IPS-20b (cell line): Measurements from ENCODE around the gene FGFR3.

Experiments
- H3K27ac ChIP-seq: one replicate; pipeline ENCODE4 v1.5.1; 2013; ENCODE audit warnings: low read length
- H3K27me3 ChIP-seq: 2 replicates; pipeline ENCODE4 v1.6.1; 2013; ENCODE audit warnings: mild to moderate bottlenecking, low read length, inconsistent platforms; ENCODE audit not compliant: insufficient read depth
- H3K36me3 ChIP-seq: 2 replicates; pipeline ENCODE4 v1.6.1; 2013; ENCODE audit warnings: low read depth, mild to moderate bottlenecking, inconsistent platforms, low read length, moderate library complexity; ENCODE audit not compliant: insufficient read depth
- H3K4me1 ChIP-seq: 2 replicates; pipeline ENCODE4 v1.6.1; 2013; ENCODE audit warnings: mild to moderate bottlenecking, control low read depth, inconsistent platforms, low read length, moderate library complexity; ENCODE audit not compliant: insufficient read depth
- H3K4me3 ChIP-seq: 2 replicates; pipeline ENCODE4 v1.5.1; 2013; ENCODE audit warnings: mild to moderate bottlenecking, low read length, inconsistent platforms
- H3K9ac ChIP-seq: 2 replicates; pipeline ENCODE4 v1.6.1; 2013; ENCODE audit warnings: low read depth, mild to moderate bottlenecking, inconsistent platforms, low read length, moderate library complexity
- H3K9me3 ChIP-seq: 2 replicates; pipeline ENCODE4 v1.6.1; 2013; ENCODE audit warnings: mild to moderate bottlenecking, low read depth, low read length, inconsistent platforms; ENCODE audit not compliant: insufficient read depth

FGFR3 gene

GRCh38 chr4:1784395-1784788, 8.7 kb upstream of the FGFR3 start:
- no peak overlapping the region for H3K9ac ChIP-seq
- H3K27ac ChIP-seq, result no peak overlapping the region
- H3K4me1 ChIP-seq, result no peaks in the 10 kb centered on the region; the same call in 1 of the 2 replicates
- H3K9me3 ChIP-seq, result no peaks in the 10 kb centered on the region
- H3K4me3 ChIP-seq, result no peak overlapping the region
- H3K27me3 ChIP-seq, result no peaks in the 10 kb centered on the region
- H3K36me3 ChIP-seq, result no peaks in the 10 kb centered on the region

GRCh38 chr4:1784789-1785591, 8.1 kb upstream of the FGFR3 start:
- H3K4me1 ChIP-seq, result no peaks in the 10 kb centered on the region; the same call in 1 of the 2 replicates
- no peaks in the 10 kb centered on the region for H3K27me3 ChIP-seq
- H3K9ac ChIP-seq, result no peak overlapping the region
- no peak overlapping the region for H3K4me3 ChIP-seq
- no peaks in the 10 kb centered on the region for H3K9me3 ChIP-seq
- H3K27ac ChIP-seq, result no peak overlapping the region
- no peaks in the 10 kb centered on the region for H3K36me3 ChIP-seq

- Histone ChIP-seq H3K9ac (no peak overlapping the region), H3K4me3 (no peak overlapping the region), H3K27ac (no peak overlapping the region), H3K9me3 (no peaks in the 10 kb centered on the region), H3K36me3 (no peaks in the 10 kb centered on the region), H3K4me1 (no peaks in the 10 kb centered on the region), H3K27me3 (peaks cover 6% of the 10 kb centered on the region)
These were observed 7.5 kb upstream of the FGFR3 start for GRCh38 chr4:1785592-1785991.

GRCh38 chr4:1786544-1787362, 6.3 kb upstream of the FGFR3 start:
- H3K4me3 ChIP-seq, result no peak overlapping the region
- H3K9ac ChIP-seq, result no peak overlapping the region
- H3K9me3 ChIP-seq, result no peaks in the 10 kb centered on the region
- H3K36me3 ChIP-seq, result no peaks in the 10 kb centered on the region
- peaks cover 17% of the 10 kb centered on the region for H3K27me3 ChIP-seq
- no peak overlapping the region for H3K27ac ChIP-seq
- H3K4me1 ChIP-seq, result no peaks in the 10 kb centered on the region

- Histone ChIP-seq H3K4me1 (peaks cover 4% of the 10 kb centered on the region; the same call in 1 of the 2 replicates), H3K9me3 (no peaks in the 10 kb centered on the region), H3K27me3 (peaks cover 25% of the 10 kb centered on the region), H3K4me3 (no peak overlapping the region), H3K9ac (no peak overlapping the region), H3K27ac (no peak overlapping the region), H3K36me3 (no peaks in the 10 kb centered on the region)
These were observed 5.5 kb upstream of the FGFR3 start for GRCh38 chr4:1787411-1788077.

- H3K4me1 ChIP-seq, result peaks cover 4% of the 10 kb centered on the region; the same call in 1 of the 2 replicates
- H3K27ac ChIP-seq, result no peak overlapping the region
- H3K27me3 ChIP-seq, result peaks cover 28% of the 10 kb centered on the region
These were observed 4.7 kb upstream of the FGFR3 start for GRCh38 chr4:1788254-1788973.

GRCh38 chr4:1789552-1789951, 3.5 kb upstream of the FGFR3 start:
- no peaks in the 10 kb centered on the region for H3K9me3 ChIP-seq
- peaks cover 37% of the 10 kb centered on the region for H3K27me3 ChIP-seq
- H3K4me1 ChIP-seq, result peaks cover 4% of the 10 kb centered on the region; the same call in 1 of the 2 replicates
- H3K36me3 ChIP-seq, result no peaks in the 10 kb centered on the region
- H3K4me3 ChIP-seq, result no peak overlapping the region
- H3K27ac ChIP-seq, result no peak overlapping the region
- H3K9ac ChIP-seq, result no peak overlapping the region; the same call in 1 of the 2 replicates

More at GRCh38 chr4:1788254-1788973, 4.7 kb upstream of the FGFR3 start:
- Histone ChIP-seq H3K9ac (no peak overlapping the region), H3K36me3 (no peaks in the 10 kb centered on the region), H3K4me3 (no peak overlapping the region), H3K9me3 (no peaks in the 10 kb centered on the region)

GRCh38 chr4:1790005-1790404, 3.1 kb upstream of the FGFR3 start:
- no peaks in the 10 kb centered on the region for H3K9me3 ChIP-seq
- no peak overlapping the region for H3K27ac ChIP-seq
- peaks cover 4% of the 10 kb centered on the region; the same call in 1 of the 2 replicates for H3K4me1 ChIP-seq
- peaks cover 41% of the 10 kb centered on the region for H3K27me3 ChIP-seq
- no peak overlapping the region for H3K4me3 ChIP-seq
- no peak overlapping the region for H3K9ac ChIP-seq
- no peaks in the 10 kb centered on the region for H3K36me3 ChIP-seq

GRCh38 chr4:1792158-1792831, 798 bp upstream of the FGFR3 start:
- H3K4me1 ChIP-seq, result peaks cover 4% of the 10 kb centered on the region; the same call in 1 of the 2 replicates
- no peak overlapping the region for H3K27ac ChIP-seq
- H3K9me3 ChIP-seq, result no peaks in the 10 kb centered on the region
- H3K9ac ChIP-seq, result no peak overlapping the region; the same call in 1 of the 2 replicates
- H3K27me3 ChIP-seq, result peaks cover 57% of the 10 kb centered on the region
- H3K36me3 ChIP-seq, result no peaks in the 10 kb centered on the region; the same call in 1 of the 2 replicates
- H3K4me3 ChIP-seq, result peak overlapping the region; percentile 59; the same call in 1 of the 2 replicates

- Histone ChIP-seq H3K36me3 (no peaks in the 10 kb centered on the region; the same call in 1 of the 2 replicates), H3K27ac (no peak overlapping the region), H3K9ac (no peak overlapping the region), H3K4me1 (peaks cover 4% of the 10 kb centered on the region; the same call in 1 of the 2 replicates), H3K4me3 (no peak overlapping the region), H3K27me3 (peaks cover 57% of the 10 kb centered on the region), H3K9me3 (no peaks in the 10 kb centered on the region)
These were observed 375 bp downstream of the FGFR3 start for GRCh38 chr4:1793496-1793840.
